Activated naive CD4-positive, alpha-beta T cell treated with anti-CD3 and anti-CD28 coated beads for 36 hours (primary cell): ENCODE data around the gene CD33. TPM values are rescaled to one million over a fixed set of nuclear protein-coding genes. Genes with fewer than 3 reads are reported as not detected.
"Not testable (repeated sequence)": the region's sequence is repeated elsewhere in the genome, so short reads cannot be mapped to it uniquely, and the experiment has no call there.

ENCODE experiments used
- CTCF ChIA-PET: fragments of 350-600 bp; sonication (Branson Sonifier 250); formaldehyde crosslinking; loops from one replicate; lab custom pipeline; 2021; ENCODE audit warnings: antibody characterized with exemption; lab: Charles Lee
- DNase-seq: peaks from one replicate; pipeline ENCODE4 v3.0.0-alpha.2; 2020
- H3K27ac Mint-ChIP-seq: one replicate; pipeline ENCODE4 v1.8.0; 2021; ENCODE audit warnings: mild to moderate bottlenecking, mixed read lengths
- H3K27me3 Mint-ChIP-seq: one replicate; pipeline ENCODE4 v1.8.0; 2021; ENCODE audit warnings: low read depth, mixed read lengths
- H3K36me3 Mint-ChIP-seq: one replicate; pipeline ENCODE4 v1.8.0; 2021; ENCODE audit warnings: low read depth, mixed read lengths
- H3K4me1 Mint-ChIP-seq: one replicate; pipeline ENCODE4 v1.8.0; 2021; ENCODE audit warnings: low read depth, mixed read lengths
- H3K4me3 Mint-ChIP-seq: one replicate; pipeline ENCODE4 v1.8.0; 2021; ENCODE audit warnings: mild to moderate bottlenecking, moderate library complexity, mixed read lengths
- H3K9me3 Mint-ChIP-seq: one replicate; pipeline ENCODE4 v1.8.0; 2021; ENCODE audit warnings: mixed read lengths
- intact Hi-C: fragments of 100-400 bp; cut with micrococcal nuclease; formaldehyde crosslinking; loops from one replicate; pipeline ENCODE4 v1.15.1; 2023
- total RNA-seq, 2 experiments: library from RNA; stranded (reverse); gene quantifications; one replicate each; pipeline ENCODE4 v1.2.3, GENCODE V29; 2021

CD33 gene
- total RNA-seq, 2 experiments from 2014 or later, result 0.69 to 1.1 TPM

DNA sequence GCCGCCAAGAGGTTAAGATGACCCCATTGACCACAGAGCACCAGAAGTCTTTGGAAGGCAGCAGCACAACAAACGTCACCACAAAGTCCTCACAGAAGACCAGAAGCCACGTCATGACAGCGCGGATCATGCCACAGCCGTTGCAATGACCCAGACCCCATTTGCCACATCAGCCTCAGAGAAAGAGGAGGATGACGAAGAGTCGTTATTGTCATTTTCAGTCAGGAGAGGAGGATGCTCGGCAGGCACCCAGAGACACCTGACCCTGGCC lies 29.6 kb upstream of the CD33 start:
- Mint-ChIP-seq H3K27me3 (peaks cover under 1% of the 10 kb centered on the region), H3K27ac (no peak overlapping the region), H3K4me1 (no peaks in the 10 kb centered on the region), H3K4me3 (no peak overlapping the region), H3K36me3 (no peaks in the 10 kb centered on the region), H3K9me3 (no peaks in the 10 kb centered on the region)
- DNase-seq, result no peak
- CTCF ChIA-PET, result no interaction called here
- intact Hi-C loops, result no loop called here

DNA sequence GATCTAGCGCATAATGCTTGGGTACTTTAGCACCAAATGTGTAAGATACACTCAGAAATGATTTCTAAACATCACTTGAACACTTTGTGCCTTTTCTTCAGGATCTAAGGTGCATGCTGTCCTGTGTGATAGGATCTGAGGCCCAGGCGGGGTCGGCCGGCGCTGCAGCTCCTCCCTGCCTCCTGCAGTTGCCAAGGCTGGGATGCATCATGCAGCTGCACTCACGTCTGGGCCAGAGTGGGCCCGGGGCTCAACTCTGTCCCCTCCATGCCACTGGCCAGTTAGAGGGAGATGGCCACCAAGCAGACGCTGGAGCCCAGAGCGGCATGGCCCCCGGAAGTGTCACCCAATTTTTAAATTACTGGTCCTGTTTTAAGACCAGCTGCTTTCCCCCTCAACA lies 29.3 kb upstream of the CD33 start:
- Mint-ChIP-seq H3K4me1 (no peaks in the 10 kb centered on the region), H3K36me3 (no peaks in the 10 kb centered on the region), H3K9me3 (no peaks in the 10 kb centered on the region), H3K4me3 (no peak overlapping the region), H3K27me3 (peaks cover 4% of the 10 kb centered on the region), H3K27ac (no peak overlapping the region)
- CTCF ChIA-PET, result no interaction called here
- DNase-seq, result no peak
- intact Hi-C loops, result no loop called here

DNA sequence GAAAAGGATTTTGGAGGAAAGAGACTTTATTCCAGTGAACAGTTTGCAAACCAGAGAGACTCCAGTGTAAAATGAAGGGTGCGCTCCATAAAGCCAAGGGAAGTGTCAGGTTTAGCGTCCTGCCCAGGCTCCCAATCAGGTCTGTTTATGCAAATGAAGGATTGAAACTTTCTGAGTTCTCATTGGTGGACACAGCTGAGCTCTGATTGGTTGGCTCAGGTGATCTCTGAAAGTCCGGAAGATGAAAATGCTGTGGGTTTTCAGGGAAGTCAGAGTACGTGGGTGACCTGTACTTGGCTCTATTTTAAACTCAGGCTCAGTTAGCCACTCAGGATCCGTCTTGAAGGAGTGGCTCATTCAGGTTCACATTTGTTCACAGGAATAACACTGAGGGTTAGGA lies 28.7 kb upstream of the CD33 start:
- no peak for DNase-seq
- intact Hi-C loops, result no loop called here
- Mint-ChIP-seq H3K36me3 (no peaks in the 10 kb centered on the region), H3K27me3 (peaks cover 5% of the 10 kb centered on the region), H3K4me1 (no peaks in the 10 kb centered on the region), H3K27ac (no peak overlapping the region), H3K4me3 (no peak overlapping the region), H3K9me3 (no peaks in the 10 kb centered on the region)
- CTCF ChIA-PET, result no interaction called here

DNA sequence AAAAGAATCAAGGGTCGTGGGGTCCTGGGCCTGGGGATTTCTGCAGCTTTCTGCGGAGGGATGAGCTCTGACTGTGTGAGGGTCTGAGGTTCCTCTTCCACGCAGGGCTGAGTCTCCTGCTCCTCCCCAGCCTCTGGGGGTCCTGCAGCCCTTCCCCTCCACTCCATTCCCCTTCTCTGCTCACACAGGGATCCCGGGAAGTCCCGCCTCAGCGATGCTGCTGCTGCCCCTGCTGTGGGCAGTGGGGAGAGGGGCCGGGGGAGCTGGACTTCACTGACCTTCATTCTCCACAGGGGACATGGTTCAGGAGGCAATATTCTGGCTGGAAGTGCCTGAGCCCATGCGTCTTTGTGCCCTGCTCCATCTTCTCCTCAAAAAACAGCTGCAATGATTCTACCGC lies 26.2 kb upstream of the CD33 start:
- DNase-seq, result no peak
- Mint-ChIP-seq H3K9me3 (no peaks in the 10 kb centered on the region), H3K4me3 (no peak overlapping the region), H3K4me1 (no peaks in the 10 kb centered on the region), H3K27ac (no peak overlapping the region), H3K36me3 (no peaks in the 10 kb centered on the region), H3K27me3 (peaks cover 11% of the 10 kb centered on the region)
- CTCF ChIA-PET, result no interaction called here
- intact Hi-C loops, result no loop called here

DNA sequence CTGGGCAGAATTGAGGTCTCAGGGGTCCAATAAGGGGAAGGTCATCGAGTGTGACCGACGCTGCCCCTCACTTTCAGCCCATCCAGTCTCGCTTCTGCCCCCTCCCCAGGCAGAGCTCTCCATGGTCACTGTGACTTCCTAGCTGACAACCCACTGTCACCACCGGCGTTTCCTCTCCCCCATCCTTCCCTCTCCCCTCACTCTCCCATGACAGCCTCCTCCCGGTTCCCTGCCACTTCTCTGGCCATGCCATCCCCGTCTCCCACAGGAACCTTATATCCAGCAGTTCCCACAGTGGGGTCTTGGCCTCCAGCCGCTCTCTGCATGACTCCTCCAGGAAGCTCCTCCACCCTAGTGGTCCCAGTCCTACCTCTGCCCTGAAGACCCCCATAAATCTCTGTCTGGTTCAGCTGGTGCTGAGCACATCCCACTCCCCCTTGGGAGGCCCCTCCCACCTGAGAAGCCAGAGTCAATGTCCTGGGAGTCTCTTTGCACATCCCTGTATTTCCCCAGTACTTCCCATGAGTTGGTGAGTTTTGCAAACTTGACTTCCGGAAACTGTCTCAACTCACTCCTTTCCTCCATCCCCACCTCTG lies 24.7 kb upstream of the CD33 start:
- Mint-ChIP-seq H3K9me3 (no peaks in the 10 kb centered on the region), H3K27me3 (peaks cover 14% of the 10 kb centered on the region), H3K4me3 (no peak overlapping the region), H3K27ac (no peak overlapping the region), H3K4me1 (no peaks in the 10 kb centered on the region), H3K36me3 (no peaks in the 10 kb centered on the region)
- intact Hi-C loops, result no loop called here
- CTCF ChIA-PET, result no interaction called here
- DNase-seq, result no peak

DNA sequence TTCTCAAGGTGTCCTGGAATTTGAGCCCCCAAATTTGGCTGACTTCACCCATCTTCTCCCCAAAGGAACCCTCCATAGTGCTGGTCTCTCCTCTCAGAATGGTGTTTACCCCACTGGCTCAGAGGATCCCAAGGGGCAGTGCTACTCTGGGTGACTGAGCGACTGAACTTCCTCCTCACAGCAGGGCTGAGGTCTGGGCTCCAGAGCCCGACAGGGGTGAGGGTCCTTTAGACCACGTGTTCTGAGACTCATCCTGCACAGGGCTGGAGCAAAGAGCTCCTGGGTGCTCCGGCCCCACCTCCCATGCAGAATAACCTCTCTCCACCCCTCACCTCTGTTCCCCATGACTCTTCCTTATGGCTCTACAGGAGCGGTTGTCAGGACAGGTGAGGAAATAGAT lies 23.2 kb upstream of the CD33 start:
- Mint-ChIP-seq H3K36me3 (no peaks in the 10 kb centered on the region), H3K4me1 (no peaks in the 10 kb centered on the region), H3K4me3 (no peak overlapping the region), H3K9me3 (no peaks in the 10 kb centered on the region), H3K27ac (no peak overlapping the region), H3K27me3 (peaks cover 14% of the 10 kb centered on the region)
- intact Hi-C loops, result no loop called here
- no peak for DNase-seq
- CTCF ChIA-PET, result interaction anchor here (0.7 kb wide), 1 partner anchor 42 kb away, joined by 5 read pairs; no protein-coding TSS in a partner anchor

DNA sequence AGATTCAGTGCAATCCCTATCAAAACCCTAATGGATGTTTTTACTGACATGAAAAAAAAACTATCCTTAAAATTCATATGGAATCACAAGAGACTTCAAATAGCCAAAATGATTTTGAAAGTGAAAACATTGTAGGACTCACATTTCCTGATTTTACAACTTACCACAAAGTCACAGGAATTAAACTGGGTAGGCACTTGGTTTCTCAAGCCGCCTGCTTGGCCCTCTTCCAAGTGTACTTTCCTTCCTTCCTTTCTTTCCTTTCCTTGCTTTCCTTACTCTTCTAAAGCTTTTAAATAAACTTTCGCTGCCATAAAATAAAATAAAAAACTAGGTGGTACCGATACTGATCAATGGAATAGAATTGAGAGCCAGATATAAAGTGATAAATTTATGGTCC lies 21.0 kb upstream of the CD33 start:
- Mint-ChIP-seq H3K27me3 (peaks cover 14% of the 10 kb centered on the region), H3K9me3 (no peaks in the 10 kb centered on the region), H3K27ac (no peak overlapping the region), H3K4me3 (no peak overlapping the region), H3K36me3 (no peaks in the 10 kb centered on the region), H3K4me1 (no peaks in the 10 kb centered on the region)
- no peak for DNase-seq
- intact Hi-C loops, result no loop called here
- CTCF ChIA-PET, result no interaction called here

DNA sequence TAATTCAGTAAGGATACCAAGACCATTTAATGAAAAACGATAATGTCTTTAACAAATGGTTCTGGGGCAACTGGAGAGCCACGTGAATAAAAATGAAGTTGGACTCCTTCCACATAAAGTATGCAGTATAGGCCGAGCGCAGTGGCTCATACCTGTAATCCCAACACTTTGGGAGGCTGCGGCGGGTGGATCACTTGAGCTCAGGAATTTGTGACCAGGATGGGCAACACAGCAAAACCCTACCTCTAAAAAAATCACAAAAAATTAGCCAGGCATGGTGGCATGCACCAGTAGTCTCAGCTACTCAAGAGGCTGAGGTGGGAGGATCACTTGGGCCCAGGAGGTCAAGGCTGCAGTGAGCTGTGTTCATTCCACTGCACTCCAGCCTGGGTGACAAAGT lies 20.6 kb upstream of the CD33 start:
- intact Hi-C loops, result no loop called here
- CTCF ChIA-PET, result no interaction called here
- H3K36me3 Mint-ChIP-seq, result no peaks in the 10 kb centered on the region
- no peak overlapping the region for H3K27ac Mint-ChIP-seq
- H3K9me3 Mint-ChIP-seq, result no peaks in the 10 kb centered on the region
- no peak overlapping the region for H3K4me3 Mint-ChIP-seq
- no peaks in the 10 kb centered on the region for H3K4me1 Mint-ChIP-seq
- H3K27me3 Mint-ChIP-seq, result peaks cover 14% of the 10 kb centered on the region
- DNase-seq, result no peak

DNA sequence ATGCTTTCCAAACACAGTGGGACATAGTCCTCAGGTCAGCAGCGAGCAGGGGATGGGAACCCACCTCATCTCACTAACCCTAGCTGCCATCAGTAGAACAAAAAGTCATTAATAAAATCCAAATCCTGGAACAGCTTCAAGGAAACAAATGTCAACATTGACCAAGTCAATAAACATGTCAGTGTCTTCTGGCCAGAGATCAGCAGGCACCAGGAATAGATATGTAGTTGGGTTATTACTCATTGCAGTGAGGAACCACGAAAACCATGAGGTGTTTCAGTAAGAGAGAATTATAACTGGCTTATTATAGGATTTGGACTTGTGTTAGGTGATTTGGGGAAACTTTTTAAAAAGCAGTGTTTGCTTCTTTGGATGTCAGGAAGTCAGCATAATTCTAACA lies 17.1 kb upstream of the CD33 start:
- no peak overlapping the region for H3K27ac Mint-ChIP-seq
- no peaks in the 10 kb centered on the region for H3K36me3 Mint-ChIP-seq
- peaks cover 11% of the 10 kb centered on the region for H3K27me3 Mint-ChIP-seq
- DNase-seq, result no peak
- CTCF ChIA-PET, result no interaction called here
- H3K4me3 Mint-ChIP-seq, result no peak overlapping the region
- no peaks in the 10 kb centered on the region for H3K4me1 Mint-ChIP-seq
- H3K9me3 Mint-ChIP-seq, result no peaks in the 10 kb centered on the region
- intact Hi-C loops, result no loop called here

DNA sequence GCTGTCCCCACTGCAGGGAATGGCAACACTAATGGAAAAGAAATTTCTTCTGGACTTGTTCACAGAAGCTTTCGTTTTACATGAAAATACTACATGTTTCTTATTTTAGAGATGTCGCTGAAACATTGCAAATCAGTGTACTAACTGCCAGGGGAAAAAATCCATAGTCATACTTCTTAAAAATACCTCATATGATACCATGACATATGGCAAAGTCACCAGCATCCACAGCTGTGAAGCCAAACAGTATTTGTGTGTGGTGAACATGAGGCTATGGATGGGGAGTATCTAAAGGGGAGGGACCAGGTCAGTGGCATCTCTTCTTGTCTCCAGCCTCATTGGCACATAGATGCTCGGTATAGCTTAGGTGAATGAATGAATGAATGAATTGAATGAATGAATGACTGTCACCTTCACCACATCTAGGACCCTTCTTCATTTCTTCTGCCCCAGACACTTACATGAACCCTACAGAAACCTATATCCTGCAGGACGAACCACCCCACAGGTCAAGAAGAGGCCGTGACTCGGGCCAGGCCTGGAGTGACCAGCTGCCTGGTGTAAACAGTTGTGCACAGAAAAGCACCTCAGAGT lies 14.6 kb upstream of the CD33 start:
- Mint-ChIP-seq H3K9me3 (no peaks in the 10 kb centered on the region), H3K4me3 (no peak overlapping the region), H3K27ac (no peak overlapping the region), H3K4me1 (no peaks in the 10 kb centered on the region), H3K36me3 (no peaks in the 10 kb centered on the region), H3K27me3 (peaks cover 5% of the 10 kb centered on the region)
- DNase-seq, result no peak
- intact Hi-C loops, result no loop called here
- CTCF ChIA-PET, result no interaction called here

DNA sequence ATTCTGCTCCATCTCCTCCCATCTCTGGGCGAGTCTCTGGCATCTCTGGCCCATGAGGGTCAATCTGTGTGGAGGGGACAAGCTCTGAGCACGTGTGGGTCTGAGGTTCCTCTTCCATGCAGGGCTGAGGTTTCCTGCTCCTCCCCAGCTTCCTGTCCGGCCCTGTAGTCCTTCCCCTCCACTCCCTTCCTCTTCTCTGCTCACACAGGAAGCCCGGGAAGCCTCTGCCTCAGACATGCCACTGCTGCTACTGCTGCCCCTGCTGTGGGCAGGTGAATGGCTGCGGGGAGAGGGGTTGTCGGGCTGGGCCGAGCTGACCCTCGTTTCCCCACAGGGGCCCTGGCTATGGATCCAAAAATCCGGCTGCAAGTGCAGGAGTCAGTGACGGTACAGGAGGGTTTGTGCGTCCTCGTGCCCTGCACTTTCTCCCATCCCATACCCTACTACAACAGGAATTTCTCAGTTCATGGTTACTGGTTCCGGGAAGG lies 14.0 kb upstream of the CD33 start:
- H3K27ac Mint-ChIP-seq, H3K4me3 Mint-ChIP-seq, H3K36me3 Mint-ChIP-seq, CTCF ChIA-PET, DNase-seq, intact Hi-C loops, H3K27me3 Mint-ChIP-seq, H3K9me3 Mint-ChIP-seq, H3K4me1 Mint-ChIP-seq: not testable (repeated sequence)

DNA sequence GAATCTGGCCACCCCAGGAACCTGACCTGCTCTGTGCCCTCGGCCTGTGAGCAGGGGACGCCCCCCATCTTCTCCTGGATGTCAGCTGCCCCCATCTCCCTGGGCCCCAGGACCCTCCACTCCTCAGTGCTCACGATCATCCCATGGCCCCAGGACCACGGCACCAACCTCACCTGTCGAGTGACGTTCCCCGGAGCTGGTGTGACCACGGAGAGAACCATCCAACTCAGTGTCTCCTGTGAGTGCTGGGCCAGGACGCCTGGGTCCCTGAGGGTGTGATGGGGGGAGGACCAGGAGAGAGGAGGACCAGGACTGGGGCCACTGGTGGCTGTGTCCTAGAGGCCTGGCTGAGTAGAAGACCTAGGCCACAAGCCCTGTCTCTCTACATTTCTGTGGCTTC lies 13.0 kb upstream of the CD33 start:
- peaks cover 5% of the 10 kb centered on the region for H3K27me3 Mint-ChIP-seq
- H3K36me3 Mint-ChIP-seq, result no peaks in the 10 kb centered on the region
- no peak for DNase-seq
- H3K27ac Mint-ChIP-seq, result no peak overlapping the region
- CTCF ChIA-PET, result no interaction called here
- no peaks in the 10 kb centered on the region for H3K9me3 Mint-ChIP-seq
- intact Hi-C loops, result no loop called here
- H3K4me3 Mint-ChIP-seq, result no peak overlapping the region
- H3K4me1 Mint-ChIP-seq, result no peaks in the 10 kb centered on the region

DNA sequence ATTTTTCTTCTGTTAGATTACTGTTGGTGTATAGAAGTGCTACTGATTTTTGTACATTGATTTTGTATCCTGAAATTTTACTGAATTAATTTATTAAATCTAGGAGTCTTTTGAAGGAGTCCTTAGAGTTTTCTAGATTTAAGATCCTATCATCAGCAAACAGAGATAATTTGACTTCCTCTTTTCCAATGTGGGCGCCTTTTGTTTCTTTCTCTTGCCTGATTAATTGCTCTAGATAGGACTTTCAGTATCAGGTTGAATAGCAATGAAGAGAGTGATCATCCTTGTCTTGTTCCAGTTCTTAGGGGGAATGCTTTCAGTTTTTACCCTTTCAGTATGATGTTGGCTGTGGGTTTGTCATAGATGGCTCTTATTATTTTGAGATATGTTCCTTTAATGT lies 5.6 kb upstream of the CD33 start:
- Mint-ChIP-seq H3K27me3 (peaks cover 34% of the 10 kb centered on the region), H3K4me3 (no peak overlapping the region), H3K27ac (no peak overlapping the region), H3K9me3 (no peaks in the 10 kb centered on the region), H3K4me1 (peaks cover 3% of the 10 kb centered on the region), H3K36me3 (no peaks in the 10 kb centered on the region)
- CTCF ChIA-PET, result no interaction called here
- no peak for DNase-seq
- intact Hi-C loops, result no loop called here
